ENCODE measurements around the gene PROX1. TPM values are rescaled to one million over a fixed set of nuclear protein-coding genes. Genes with fewer than 3 reads are reported as not detected.

Gene PROX1
- total and polyA plus RNA-seq, 9 of the 15 experiments (the other 6 are each of a cell fraction or from before 2014, with no cell fraction given) = 0.14 to 0.22 TPM; not detected in 7

DNA sequence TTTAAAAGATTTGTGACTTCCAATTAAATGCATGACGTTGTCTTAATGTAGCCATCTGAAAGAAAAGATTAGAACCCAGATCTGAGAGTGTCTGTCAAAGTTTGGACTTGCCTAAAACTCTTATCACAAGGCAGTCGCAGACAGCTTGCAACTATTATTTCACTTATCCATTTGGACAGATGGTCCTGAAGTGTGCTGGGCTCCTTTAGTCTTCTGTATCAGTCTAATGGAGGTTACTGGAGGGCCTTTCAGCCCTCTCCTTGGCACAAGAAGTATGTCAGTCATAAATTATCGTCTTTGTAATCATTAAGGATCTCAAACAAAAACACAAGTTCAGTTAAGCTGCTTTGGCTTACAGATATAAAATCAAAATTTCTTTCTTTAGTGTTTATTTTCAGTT lies 15.5 kb downstream of the PROX1 start:
- Histone ChIP-seq H4K20me1 (replicated peaks; ENCODE audit: control insufficient read depth, insufficient read depth, low read length) (no peaks in the 10 kb centered on the region), H3K4me1 (replicated peaks in 1 of 2; ENCODE audit: control insufficient read depth in 2 of 2, insufficient read depth in 2 of 2, low read length in 2 of 2) (peaks cover 0 to 9% of the 10 kb centered on the region in 2 experiments; a peak in 2 of 5 replicates), H3K4me3 (no peak overlapping the region), H3K9me3 (replicated peaks; ENCODE audit: control insufficient read depth, insufficient read depth, low read depth, low read length) (no peaks in the 10 kb centered on the region), H2AFZ (ENCODE audit: low read depth, low read length) (no peak overlapping the region), H3K9ac (ENCODE audit: insufficient read depth in 1 of 2, low read depth in 2 of 2, low read length in 2 of 2) (no peak overlapping the region), H3K36me3 (ENCODE audit: control insufficient read depth, insufficient read depth, low read length) (no peaks in the 10 kb centered on the region), H3K79me2 (ENCODE audit: control insufficient read depth, insufficient read depth, low read length) (no peaks in the 10 kb centered on the region), H3K9me1 (ENCODE audit: control insufficient read depth, insufficient read depth, low read length) (no peaks in the 10 kb centered on the region), H3K27ac (ENCODE audit: extremely low read depth, low read depth, low read length) (no peak overlapping the region), H3K27me3 (ENCODE audit: control insufficient read depth in 2 of 2, insufficient read depth in 2 of 2, low read length in 2 of 2) (no peaks in the 10 kb centered on the region; a peak in 1 of 5 replicates), H3K4me2 (ENCODE audit: insufficient read depth, low read length) (no peak overlapping the region)
- 0% methylated on average over 3 of the region's 3 CpGs for WGBS (ENCODE audit: insufficient coverage, low coverage, missing lambda C conversion rate)
- ATAC-seq (peak; percentile 90), DNase-seq (ENCODE audit: extremely low read depth in 1 of 4, low spot score in 3 of 4) (peak; percentile 51 to 65 (median 62)), FAIRE-seq (peak; percentile 86)
- BruUV-seq (replicated peaks) = no TSS peak
- POLR2A ChIA-PET = interaction anchor here (0.5 kb wide), 1 partner anchor 453 kb away, joined by 3 read pairs; no protein-coding TSS in a partner anchor
- CTCF ChIA-PET (ENCODE audit: low intra/inter-chr PET ratio) = no interaction called here
- in situ Hi-C loops (cut with MboI) = no loop called here
- intact Hi-C loops (cut with micrococcal nuclease) = no loop called here
- TF ChIP-seq ZNF551 (CRISPR knock-in tag; IDR thresholded peaks at IDR 0.05) (no peak), SIRT6 (IDR thresholded peaks at IDR 0.05; ENCODE audit: low read depth, low read length) (no peak), KHSRP (IDR thresholded peaks at IDR 0.05) (0 out of 2 replicates have a peak, but pooled peaks have one; percentile 29), ZNF586 (CRISPR knock-in tag; conservative IDR thresholded peaks at IDR 0.05) (no peak), MCM2 (IDR thresholded peaks at IDR 0.05; ENCODE audit: low read depth) (no peak), NCOA1 (IDR thresholded peaks at IDR 0.05; ENCODE audit: low read depth) (peak; percentile 41; the same call in 1 of the 2 replicates), ZNF830 (CRISPR knock-in tag; IDR thresholded peaks at IDR 0.05) (no peak), FOXK2 (conservative IDR thresholded peaks at IDR 0.05 in 1 of 2, IDR thresholded peaks at IDR 0.05 in 1 of 2; ENCODE audit: low read depth in 2 of 2) (no peak), NONO (IDR thresholded peaks at IDR 0.05; ENCODE audit: low read depth in 2 of 2, low read length in 1 of 2) (no peak), PTTG1 (tag; IDR thresholded peaks at IDR 0.05; ENCODE audit: low read depth) (no peak), FOS (IDR thresholded peaks at IDR 0.05; ENCODE audit: extremely low read depth, insufficient read length) (no peak), CBFB (CRISPR knock-in tag; IDR thresholded peaks at IDR 0.05) (no peak), ZKSCAN3 (CRISPR knock-in tag; IDR thresholded peaks at IDR 0.05) (no peak), CHCHD3 (CRISPR knock-in tag; IDR thresholded peaks at IDR 0.05) (no peak), PHF21A (IDR thresholded peaks at IDR 0.05; ENCODE audit: borderline replicate concordance, low read depth) (no peak), HDAC3 (IDR thresholded peaks at IDR 0.05; ENCODE audit: borderline replicate concordance, partially characterized antibody) (peak; percentile 60), HDAC8 (tag; IDR thresholded peaks at IDR 0.05) (no peak), BCOR (IDR thresholded peaks at IDR 0.05) (no peak), ZNF23 (CRISPR knock-in tag; IDR thresholded peaks at IDR 0.05) (no peak), CSDE1 (IDR thresholded peaks at IDR 0.05) (no peak)
- TF ChIP-seq, protein P1, sequence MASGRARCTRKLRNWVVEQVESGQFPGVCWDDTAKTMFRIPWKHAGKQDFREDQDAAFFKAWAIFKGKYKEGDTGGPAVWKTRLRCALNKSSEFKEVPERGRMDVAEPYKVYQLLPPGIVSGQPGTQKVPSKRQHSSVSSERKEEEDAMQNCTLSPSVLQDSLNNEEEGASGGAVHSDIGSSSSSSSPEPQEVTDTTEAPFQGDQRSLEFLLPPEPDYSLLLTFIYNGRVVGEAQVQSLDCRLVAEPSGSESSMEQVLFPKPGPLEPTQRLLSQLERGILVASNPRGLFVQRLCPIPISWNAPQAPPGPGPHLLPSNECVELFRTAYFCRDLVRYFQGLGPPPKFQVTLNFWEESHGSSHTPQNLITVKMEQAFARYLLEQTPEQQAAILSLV (tag; IDR thresholded peaks at IDR 0.05) = no peak
- TF ChIP-seq, protein P2, sequence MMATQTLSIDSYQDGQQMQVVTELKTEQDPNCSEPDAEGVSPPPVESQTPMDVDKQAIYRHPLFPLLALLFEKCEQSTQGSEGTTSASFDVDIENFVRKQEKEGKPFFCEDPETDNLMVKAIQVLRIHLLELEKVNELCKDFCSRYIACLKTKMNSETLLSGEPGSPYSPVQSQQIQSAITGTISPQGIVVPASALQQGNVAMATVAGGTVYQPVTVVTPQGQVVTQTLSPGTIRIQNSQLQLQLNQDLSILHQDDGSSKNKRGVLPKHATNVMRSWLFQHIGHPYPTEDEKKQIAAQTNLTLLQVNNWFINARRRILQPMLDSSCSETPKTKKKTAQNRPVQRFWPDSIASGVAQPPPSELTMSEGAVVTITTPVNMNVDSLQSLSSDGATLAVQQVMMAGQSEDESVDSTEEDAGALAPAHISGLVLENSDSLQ (IDR thresholded peaks at IDR 0.05) = peak; percentile 93
- TF ChIP-seq, protein P3, sequence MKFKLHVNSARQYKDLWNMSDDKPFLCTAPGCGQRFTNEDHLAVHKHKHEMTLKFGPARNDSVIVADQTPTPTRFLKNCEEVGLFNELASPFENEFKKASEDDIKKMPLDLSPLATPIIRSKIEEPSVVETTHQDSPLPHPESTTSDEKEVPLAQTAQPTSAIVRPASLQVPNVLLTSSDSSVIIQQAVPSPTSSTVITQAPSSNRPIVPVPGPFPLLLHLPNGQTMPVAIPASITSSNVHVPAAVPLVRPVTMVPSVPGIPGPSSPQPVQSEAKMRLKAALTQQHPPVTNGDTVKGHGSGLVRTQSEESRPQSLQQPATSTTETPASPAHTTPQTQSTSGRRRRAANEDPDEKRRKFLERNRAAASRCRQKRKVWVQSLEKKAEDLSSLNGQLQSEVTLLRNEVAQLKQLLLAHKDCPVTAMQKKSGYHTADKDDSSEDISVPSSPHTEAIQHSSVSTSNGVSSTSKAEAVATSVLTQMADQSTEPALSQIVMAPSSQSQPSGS (CRISPR knock-in tag; IDR thresholded peaks at IDR 0.05) = no peak

Measured in K562 (cell line).